ENCODE results near the gene SSRP1.

GRCh38 chr11:57303990-57304579, 31.6 kb downstream of the SSRP1 start:
- TF ChIP-seq POLR2A (IDR thresholded peaks at IDR 0.05), result no peak
- no peak for TF ChIP-seq CTCF (IDR thresholded peaks at IDR 0.05)
